ENCODE results near the gene SNTB2.
A peak's percentile ranks its signal among the peaks of the same experiment; 100 is the strongest.

The SNTB2 gene

DNA sequence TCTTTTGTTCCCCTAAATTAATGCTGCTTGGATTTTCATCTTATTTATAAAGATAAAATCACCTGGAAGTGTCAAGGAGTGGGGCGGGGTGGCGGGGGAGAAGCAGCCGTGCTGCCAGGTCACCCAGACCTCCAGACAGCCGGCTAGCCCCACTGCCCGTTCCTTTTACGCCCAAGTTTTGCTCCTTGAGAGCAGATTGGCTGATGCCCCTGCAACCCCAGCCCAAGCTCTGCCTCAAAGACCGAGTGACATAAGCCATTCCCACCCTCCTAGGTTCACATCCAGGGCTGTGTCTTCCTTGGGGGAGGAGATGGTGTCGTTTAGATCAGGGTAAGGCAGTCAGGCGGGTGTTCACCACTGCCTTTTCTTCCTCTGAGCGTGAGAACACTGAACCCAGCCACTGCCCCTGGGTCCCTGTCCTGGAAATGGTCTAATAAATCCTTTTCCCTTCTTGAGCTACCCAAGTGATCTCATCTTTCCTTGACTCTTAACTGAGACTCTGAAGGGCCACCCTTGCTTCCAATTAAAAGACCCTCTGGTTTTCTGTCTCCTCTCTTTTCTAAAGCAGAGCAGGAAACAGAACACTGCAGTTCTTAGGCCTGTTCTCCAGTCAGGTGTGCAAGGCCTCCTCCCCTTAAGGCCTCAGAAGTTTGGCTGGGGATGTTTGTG lies 137.8 kb downstream of the SNTB2 start:
- peaks cover 7% of the 10 kb centered on the region for H3K36me3 Mint-ChIP-seq
- H3K4me1 Mint-ChIP-seq, result peaks cover 45% of the 10 kb centered on the region
- H3K4me3 Mint-ChIP-seq, result no peak overlapping the region

DNA sequence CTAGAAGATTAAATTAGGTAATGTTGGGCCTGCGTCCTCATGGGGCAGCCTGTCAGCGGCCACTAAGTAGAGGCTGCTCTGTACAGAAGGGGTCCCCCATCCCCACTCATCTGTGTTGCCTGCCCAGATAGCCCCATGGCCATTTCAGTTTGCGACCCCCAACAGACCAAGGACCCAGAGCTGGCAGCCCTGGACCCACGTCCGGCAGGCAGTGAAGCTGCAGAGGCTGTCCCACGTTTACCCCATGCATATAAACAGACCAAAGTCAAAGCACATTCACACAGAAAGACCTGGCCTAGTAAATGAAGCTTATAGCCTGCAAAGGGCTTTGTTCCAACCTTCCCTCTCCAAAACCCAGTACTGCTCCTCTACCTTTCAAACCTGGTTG lies 138.8 kb downstream of the SNTB2 start:
- no peaks in the 10 kb centered on the region for H3K9me3 Mint-ChIP-seq
- peaks cover 6% of the 10 kb centered on the region for H3K36me3 Mint-ChIP-seq
- H3K4me3 Mint-ChIP-seq, result peak overlapping the region; percentile 66
- peaks cover 45% of the 10 kb centered on the region for H3K4me1 Mint-ChIP-seq
- peak overlapping the region; percentile 23 for H3K27ac Mint-ChIP-seq
- no peaks in the 10 kb centered on the region for H3K27me3 Mint-ChIP-seq

More for the DNA sequence above, 137.8 kb downstream of the SNTB2 start:
- H3K27me3 Mint-ChIP-seq, result no peaks in the 10 kb centered on the region
- H3K27ac Mint-ChIP-seq, result peak overlapping the region; percentile 46
- H3K9me3 Mint-ChIP-seq, result no peaks in the 10 kb centered on the region

DNA sequence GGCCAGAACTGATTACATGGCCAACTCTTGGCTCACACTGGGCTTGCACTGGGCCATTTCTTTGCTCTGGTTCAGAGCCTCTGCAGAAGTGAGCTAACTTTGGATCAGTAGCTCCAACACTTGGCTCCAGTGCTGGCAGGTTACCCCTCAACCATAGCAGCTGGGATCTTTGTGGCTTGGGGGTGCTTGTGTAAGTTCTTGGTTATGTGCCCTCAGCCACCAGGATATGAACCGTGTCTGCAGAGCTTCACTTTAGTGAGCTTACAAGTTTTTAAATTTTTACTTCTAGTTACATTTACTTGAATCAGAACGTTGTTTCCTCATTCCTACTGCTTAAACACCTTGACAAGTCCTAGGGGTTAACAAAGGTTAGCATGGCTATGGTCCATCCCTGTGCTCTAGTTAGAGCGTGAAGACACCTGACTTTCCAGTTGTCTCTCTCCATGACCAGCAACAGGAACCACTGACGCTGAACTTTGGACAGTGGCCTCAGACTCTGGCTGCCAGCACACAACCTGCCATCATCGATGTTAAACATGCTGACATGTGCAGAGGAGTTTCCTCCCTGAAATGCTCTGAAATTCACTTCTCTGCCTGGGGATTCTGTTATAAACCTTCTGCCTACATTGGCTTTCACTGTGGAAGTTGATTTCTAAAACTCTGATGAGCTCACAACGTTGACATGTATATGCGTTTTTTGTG lies 139.4 kb downstream of the SNTB2 start:
- peaks cover 45% of the 10 kb centered on the region for H3K4me1 Mint-ChIP-seq
- no peaks in the 10 kb centered on the region for H3K27me3 Mint-ChIP-seq
- H3K9me3 Mint-ChIP-seq, result no peaks in the 10 kb centered on the region
- H3K36me3 Mint-ChIP-seq, result peaks cover 4% of the 10 kb centered on the region
- H3K27ac Mint-ChIP-seq, result peak overlapping the region; percentile 23
- peak overlapping the region; percentile 66 for H3K4me3 Mint-ChIP-seq

- Mint-ChIP-seq H3K4me1 (peaks cover 43% of the 10 kb centered on the region), H3K9me3 (no peaks in the 10 kb centered on the region), H3K27me3 (no peaks in the 10 kb centered on the region), H3K36me3 (peaks cover 2% of the 10 kb centered on the region), H3K4me3 (peak overlapping the region; percentile 89), H3K27ac (no peak overlapping the region)
Observed at GRCh38 chr16:69327585-69328310, 140.8 kb downstream of the SNTB2 start.

DNA sequence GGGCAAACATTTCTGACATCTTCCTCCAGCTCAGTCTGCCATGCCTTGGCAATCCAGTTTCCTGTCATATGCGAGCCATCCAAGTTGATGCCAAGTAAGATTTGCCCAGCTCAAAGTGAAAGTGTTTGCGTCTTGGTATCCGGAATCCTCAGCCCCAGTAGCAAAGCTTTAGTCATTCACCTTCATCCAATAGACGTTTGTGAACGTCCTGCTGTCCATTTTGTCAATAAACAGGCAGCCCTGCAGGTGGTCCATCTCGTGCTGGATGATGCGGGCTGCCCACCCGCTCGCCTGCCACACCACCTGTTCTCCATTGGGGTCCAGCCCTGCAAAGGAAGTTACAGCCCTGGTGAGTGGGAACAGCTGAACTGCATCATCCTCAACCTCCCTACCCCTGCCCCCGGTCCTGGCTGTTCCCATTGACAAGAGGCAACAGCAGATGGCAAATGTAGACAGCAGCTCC lies 141.9 kb downstream of the SNTB2 start:
- peaks cover 45% of the 10 kb centered on the region for H3K4me1 Mint-ChIP-seq
- no peaks in the 10 kb centered on the region for H3K9me3 Mint-ChIP-seq
- peak overlapping the region; percentile 51 for H3K27ac Mint-ChIP-seq
- H3K36me3 Mint-ChIP-seq, result peaks cover 3% of the 10 kb centered on the region
- H3K4me3 Mint-ChIP-seq, result peak overlapping the region; percentile 89
- H3K27me3 Mint-ChIP-seq, result no peaks in the 10 kb centered on the region

DNA sequence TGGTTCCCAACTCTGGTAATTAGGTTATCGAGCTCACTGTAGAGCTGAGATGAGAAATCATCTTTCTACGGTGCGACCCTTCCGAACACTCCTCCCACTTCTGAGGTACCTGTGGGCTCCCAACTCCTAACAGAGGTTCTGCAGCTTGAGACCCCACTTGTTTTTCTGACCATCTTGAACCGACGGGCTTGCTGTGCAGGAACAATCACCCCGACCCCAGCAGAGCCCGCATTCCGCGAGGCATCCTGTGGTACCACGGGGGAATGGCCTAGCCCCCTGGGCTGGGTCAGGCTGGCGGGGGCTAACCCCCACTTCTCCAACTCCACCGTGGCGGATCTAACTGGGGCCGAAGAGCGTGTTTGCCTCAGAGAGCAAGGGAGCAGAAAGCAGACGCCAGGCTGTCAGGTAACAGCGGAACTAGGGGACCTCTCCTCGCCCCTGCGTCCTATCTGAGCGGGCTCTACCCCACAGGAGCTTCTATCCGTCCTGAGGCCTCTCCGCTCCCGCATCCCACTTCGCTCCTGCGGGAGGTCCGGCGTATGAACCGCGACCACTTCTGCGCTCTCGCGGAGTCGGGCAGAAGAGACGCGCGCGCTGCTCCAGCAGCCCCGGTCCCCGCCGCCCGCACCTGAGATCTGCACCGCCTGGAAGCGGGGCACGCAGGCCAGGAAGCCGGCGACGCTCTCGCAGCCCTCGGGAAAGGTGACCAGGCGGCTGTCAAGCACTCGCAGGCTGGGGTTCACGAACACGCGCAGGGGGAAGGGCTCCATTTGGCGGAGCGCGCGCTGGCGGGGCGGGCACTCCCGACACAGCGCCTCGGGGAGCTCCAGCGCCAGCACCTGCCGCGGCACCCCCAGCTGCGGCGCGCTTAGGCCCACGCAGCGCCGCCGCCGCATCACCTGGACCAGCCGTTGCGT lies 142.7 kb downstream of the SNTB2 start:
- no peaks in the 10 kb centered on the region for H3K9me3 Mint-ChIP-seq
- no peaks in the 10 kb centered on the region for H3K27me3 Mint-ChIP-seq
- H3K27ac Mint-ChIP-seq, result peak overlapping the region; percentile 81
- peaks cover 3% of the 10 kb centered on the region for H3K36me3 Mint-ChIP-seq
- peaks cover 45% of the 10 kb centered on the region for H3K4me1 Mint-ChIP-seq
- H3K4me3 Mint-ChIP-seq, result peak overlapping the region; percentile 89

GRCh38 chr16:69330286-69331109 lies 143.5 kb downstream of the SNTB2 start, which contains the start of gene PDF:
Gene PDF (minus strand): TSS chr16:69330588. CDS start chr16:69330570, 18 bp downstream.
- peaks cover 3% of the 10 kb centered on the region for H3K36me3 Mint-ChIP-seq
- peak within 1 kb of the TSS; percentile 81 for H3K27ac Mint-ChIP-seq
- H3K9me3 Mint-ChIP-seq, result no peaks in the 10 kb centered on the region
- peaks cover 39% of the 10 kb centered on the region for H3K4me1 Mint-ChIP-seq
- H3K27me3 Mint-ChIP-seq, result no peaks in the 10 kb centered on the region
- H3K4me3 Mint-ChIP-seq, result peak within 1 kb of the TSS; percentile 89

DNA sequence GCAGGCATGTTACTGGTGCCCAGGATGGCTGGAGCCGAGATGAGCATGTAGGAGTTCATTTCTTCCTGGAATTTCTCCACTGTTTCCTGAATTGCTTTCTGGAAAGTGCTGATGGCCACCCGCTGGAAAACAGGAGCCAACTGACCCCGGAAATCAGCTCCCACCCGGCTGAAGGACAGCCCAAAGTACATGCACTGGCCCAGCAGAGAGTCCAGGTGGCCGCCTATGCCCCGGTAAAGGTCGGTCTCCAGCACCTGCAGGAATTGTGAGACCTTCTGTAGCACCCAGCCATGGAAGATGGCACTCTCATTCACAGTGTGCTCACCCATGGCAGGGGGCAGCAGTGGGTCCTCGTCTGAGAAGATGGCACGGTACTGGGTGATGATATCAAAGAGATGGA lies 147.7 kb downstream of the SNTB2 start:
- H3K27ac Mint-ChIP-seq, result no peak overlapping the region
- H3K4me1 Mint-ChIP-seq, result peaks cover 35% of the 10 kb centered on the region
- no peaks in the 10 kb centered on the region for H3K9me3 Mint-ChIP-seq
- no peak overlapping the region for H3K4me3 Mint-ChIP-seq
- peaks cover 8% of the 10 kb centered on the region for H3K36me3 Mint-ChIP-seq
- no peaks in the 10 kb centered on the region for H3K27me3 Mint-ChIP-seq

- Mint-ChIP-seq H3K36me3 (peaks cover 22% of the 10 kb centered on the region), H3K27me3 (no peaks in the 10 kb centered on the region), H3K9me3 (no peaks in the 10 kb centered on the region), H3K27ac (peak overlapping the region; percentile 96), H3K4me1 (peaks cover 50% of the 10 kb centered on the region), H3K4me3 (peak overlapping the region; percentile 98)
Observed at GRCh38 chr16:69338557-69339288, 151.8 kb downstream of the SNTB2 start.

GRCh38 chr16:69339289-69340094 lies 152.5 kb downstream of the SNTB2 start, which contains the start of the genes COG8 and NIP7:
Gene COG8 (minus strand): TSS chr16:69339564. CDS start chr16:69339552, 12 bp downstream.
Gene NIP7 (plus strand): TSS chr16:69339772. CDS start chr16:69339830, 58 bp downstream.
- H3K36me3 Mint-ChIP-seq, result peaks cover 22% of the 10 kb centered on the region
- H3K9me3 Mint-ChIP-seq, result no peaks in the 10 kb centered on the region
- H3K27me3 Mint-ChIP-seq, result no peaks in the 10 kb centered on the region
- H3K27ac Mint-ChIP-seq, result peak within 1 kb of the TSS; percentile 96
- peaks cover 50% of the 10 kb centered on the region for H3K4me1 Mint-ChIP-seq
- H3K4me3 Mint-ChIP-seq, result peak within 1 kb of the TSS; percentile 98

DNA sequence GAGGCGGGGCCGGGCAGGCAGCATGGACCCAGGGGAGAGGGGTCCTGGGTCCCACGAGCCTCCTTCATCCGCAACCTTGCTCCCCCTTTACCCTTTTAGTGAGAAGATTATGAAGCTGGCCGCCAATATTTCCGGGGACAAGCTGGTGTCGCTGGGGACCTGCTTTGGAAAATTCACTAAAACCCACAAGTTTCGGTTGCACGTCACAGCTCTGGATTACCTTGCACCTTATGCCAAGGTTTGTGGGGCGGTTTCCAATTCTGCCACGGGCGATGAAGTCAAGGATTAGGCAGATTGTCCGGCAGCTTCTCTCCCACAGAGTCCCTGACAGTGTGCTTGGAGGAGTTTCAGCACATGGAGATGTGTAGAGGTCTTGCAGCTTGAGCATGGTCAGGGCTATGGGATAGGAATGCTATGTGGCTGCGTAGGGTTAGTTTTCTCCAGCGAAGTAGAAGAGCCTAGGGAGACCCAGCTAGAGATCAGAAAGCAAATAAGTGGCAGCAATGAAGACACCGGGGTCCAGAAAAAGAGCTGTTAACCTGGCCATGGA lies 153.2 kb downstream of the SNTB2 start:
- peak overlapping the region; percentile 98 for H3K4me3 Mint-ChIP-seq
- peaks cover 24% of the 10 kb centered on the region for H3K36me3 Mint-ChIP-seq
- no peaks in the 10 kb centered on the region for H3K27me3 Mint-ChIP-seq
- peak overlapping the region; percentile 96 for H3K27ac Mint-ChIP-seq
- no peaks in the 10 kb centered on the region for H3K9me3 Mint-ChIP-seq
- H3K4me1 Mint-ChIP-seq, result peaks cover 50% of the 10 kb centered on the region

DNA sequence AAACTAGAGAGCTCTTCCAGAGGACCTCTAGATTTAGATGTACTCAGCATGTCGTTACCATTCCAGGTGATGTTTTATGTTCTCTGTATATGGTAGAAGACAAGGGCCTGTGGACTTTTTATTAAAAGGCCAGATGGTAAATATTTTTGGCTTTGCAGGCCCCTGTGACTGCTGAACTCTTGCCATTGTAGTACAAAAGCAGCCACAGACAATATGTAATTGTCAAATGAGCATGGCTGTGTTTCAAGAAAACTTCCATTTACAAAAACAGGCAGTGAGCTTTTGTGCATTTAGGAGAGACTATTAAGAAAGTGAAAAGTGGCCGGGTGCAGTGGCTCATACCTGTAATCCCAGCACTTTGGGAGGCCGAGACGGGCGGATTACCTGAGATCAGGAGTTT lies 157.2 kb downstream of the SNTB2 start:
- H3K27me3 Mint-ChIP-seq, result no peaks in the 10 kb centered on the region
- H3K9me3 Mint-ChIP-seq, result no peaks in the 10 kb centered on the region
- H3K4me1 Mint-ChIP-seq, result peaks cover 30% of the 10 kb centered on the region
- H3K4me3 Mint-ChIP-seq, result no peak overlapping the region
- peaks cover 20% of the 10 kb centered on the region for H3K36me3 Mint-ChIP-seq
- H3K27ac Mint-ChIP-seq, result no peak overlapping the region

GRCh38 chr16:69345923-69346322 lies 159.0 kb downstream of the SNTB2 start:
- Mint-ChIP-seq H3K36me3 (peaks cover 11% of the 10 kb centered on the region), H3K4me1 (peaks cover 18% of the 10 kb centered on the region), H3K27me3 (no peaks in the 10 kb centered on the region), H3K4me3 (no peak overlapping the region), H3K27ac (no peak overlapping the region), H3K9me3 (no peaks in the 10 kb centered on the region)
